Measurements from ENCODE around the gene KLHL29. TPM values are rescaled to one million over a fixed set of nuclear protein-coding genes. Genes with fewer than 3 reads are reported as not detected.

The KLHL29 gene
- total and polyA plus RNA-seq, 2 experiments from 2014 or later = 1.9 to 6.4 TPM

DNA sequence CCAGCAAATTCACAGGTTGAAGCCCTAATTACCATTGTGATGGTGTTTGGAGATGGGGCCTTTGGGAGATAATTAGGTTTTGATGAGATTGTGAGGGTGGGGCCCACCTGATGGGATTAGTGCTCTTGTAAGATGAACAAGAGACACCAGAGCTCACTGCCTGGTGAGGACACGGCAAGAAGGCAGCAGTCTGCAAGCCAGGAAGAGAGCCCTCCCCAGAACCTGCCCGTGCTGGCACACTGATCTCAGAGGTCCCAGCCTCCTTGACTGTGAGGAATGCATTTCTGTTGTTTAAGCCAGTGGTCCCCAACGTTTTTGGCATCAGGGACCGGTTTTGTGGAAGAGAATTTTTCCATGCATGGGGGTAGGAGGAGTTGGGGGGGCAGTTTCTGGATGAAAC is 240.7 kb downstream of the KLHL29 start:
- Histone ChIP-seq H3K36me3 (ENCODE audit: low read depth) (no peaks in the 10 kb centered on the region), H3K9me2 (ENCODE audit: insufficient read depth) (no peaks in the 10 kb centered on the region), H3K27ac (no peak overlapping the region), H3K4me2 (ENCODE audit: unreplicated experiment) (no peak overlapping the region), H2AFZ (no peak overlapping the region), H3K27me3 (replicated peaks; ENCODE audit: insufficient read depth) (no peaks in the 10 kb centered on the region), H3K4me3 (no peak overlapping the region), H3K79me2 (ENCODE audit: insufficient read depth) (no peaks in the 10 kb centered on the region), H3K9me3 (ENCODE audit: low read depth) (no peaks in the 10 kb centered on the region), H3F3A (ENCODE audit: insufficient read depth) (no peaks in the 10 kb centered on the region), H3K4me1 (ENCODE audit: insufficient read depth) (no peaks in the 10 kb centered on the region), H4K20me1 (ENCODE audit: insufficient read depth) (no peaks in the 10 kb centered on the region), H3K9ac (no peak overlapping the region)
- DNase-seq = no peak
- in situ Hi-C loops (cut with MboI) = no loop called here
- WGBS, 2 experiments (ENCODE audit: low coverage in 1 of 2, low lambda C conversion rate in 2 of 2, missing lambda C conversion rate in 2 of 2) = 84 to 87% methylated on average over 4 of the region's 4 CpGs
- no peak for TF ChIP-seq EZH2 (IDR thresholded peaks at IDR 0.05; ENCODE audit: insufficient read depth, poor library complexity, severe bottlenecking)
- TF ChIP-seq EZH2phosphoT487 (IDR thresholded peaks at IDR 0.05; ENCODE audit: insufficient read depth, low read depth) = no peak

DNA sequence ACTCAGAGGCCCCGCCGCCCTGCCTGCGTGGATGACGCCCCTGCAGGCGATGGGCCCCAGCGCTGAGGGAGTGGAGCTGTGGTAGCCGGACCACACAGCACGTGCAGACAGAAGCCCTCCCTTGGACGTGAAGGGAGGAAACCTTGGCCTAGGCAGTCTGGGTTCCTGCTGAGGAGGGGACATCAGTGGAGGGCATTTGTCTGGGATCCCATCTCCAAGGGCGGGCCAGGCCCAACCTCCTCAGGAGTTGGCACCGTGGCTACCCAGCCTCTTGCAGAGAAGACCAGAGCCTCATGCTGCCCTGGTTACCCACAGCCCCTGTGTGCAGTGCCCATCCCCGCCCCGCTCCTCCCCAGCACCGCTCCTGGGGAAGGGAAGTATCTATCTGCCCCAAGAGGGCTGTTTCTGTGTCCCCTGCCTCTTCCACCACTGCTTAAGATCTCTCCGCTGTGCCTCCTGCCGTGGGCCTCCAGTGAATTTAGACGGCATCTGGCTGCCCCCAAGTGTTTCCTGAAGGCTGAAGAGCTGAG is 241.8 kb downstream of the KLHL29 start:
- WGBS, 2 experiments (ENCODE audit: low coverage in 1 of 2, low lambda C conversion rate in 2 of 2, missing lambda C conversion rate in 2 of 2) = 90 to 92% methylated on average over 17 of the region's 17 CpGs
- no peaks in the 10 kb centered on the region for H3K36me3 ChIP-seq (ENCODE audit: low read depth)

DNA sequence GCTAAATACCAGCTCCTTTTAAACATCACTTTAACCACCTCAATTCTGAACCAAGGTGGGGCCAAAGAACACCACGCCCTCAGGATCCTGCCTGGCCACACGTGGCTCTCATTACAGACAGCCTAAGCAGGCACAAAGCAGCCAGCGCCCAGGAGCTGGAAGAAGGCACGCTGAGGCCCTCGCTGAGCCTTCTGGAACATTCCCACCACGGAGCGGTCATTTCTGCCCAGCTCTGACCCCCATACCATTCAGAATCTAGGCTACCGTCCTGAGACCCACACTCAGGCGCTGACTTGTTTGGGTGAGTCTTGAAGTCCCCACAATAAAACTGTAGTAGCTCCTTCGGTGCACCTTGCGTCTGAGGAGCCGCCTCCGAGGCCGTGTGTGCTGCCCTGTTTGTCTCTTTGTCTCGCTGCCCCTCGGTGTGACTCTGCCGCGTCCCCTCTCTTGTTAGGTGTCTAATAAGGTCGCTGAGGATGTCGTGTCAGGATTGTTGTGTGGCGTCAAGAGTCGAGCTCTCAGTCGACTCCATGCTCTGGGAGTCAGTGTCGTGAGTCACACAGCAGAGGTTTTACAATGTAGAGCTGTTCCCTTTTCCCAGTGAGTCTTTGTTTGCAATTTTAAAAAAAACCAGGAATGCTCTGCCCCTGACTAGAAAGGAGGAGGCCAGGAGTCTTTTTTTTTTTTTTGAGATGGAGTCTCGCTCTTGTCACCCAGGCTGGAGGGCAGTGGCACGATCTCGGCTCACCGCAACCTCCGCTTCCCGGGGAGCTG is 242.4 kb downstream of the KLHL29 start:
- Histone ChIP-seq H3K36me3 (ENCODE audit: low read depth) (no peaks in the 10 kb centered on the region), H3F3A (ENCODE audit: insufficient read depth) (no peaks in the 10 kb centered on the region), H3K79me2 (ENCODE audit: insufficient read depth) (no peaks in the 10 kb centered on the region), H3K4me2 (ENCODE audit: unreplicated experiment) (no peak overlapping the region), H3K27me3 (replicated peaks; ENCODE audit: insufficient read depth) (no peaks in the 10 kb centered on the region), H3K9me2 (ENCODE audit: insufficient read depth) (no peaks in the 10 kb centered on the region), H2AFZ (no peak overlapping the region), H3K4me3 (no peak overlapping the region), H3K9me3 (ENCODE audit: low read depth) (no peaks in the 10 kb centered on the region), H3K9ac (no peak overlapping the region), H3K27ac (no peak overlapping the region), H3K4me1 (ENCODE audit: insufficient read depth) (no peaks in the 10 kb centered on the region), H4K20me1 (ENCODE audit: insufficient read depth) (no peaks in the 10 kb centered on the region)
- in situ Hi-C loops (cut with MboI) = no loop called here
- DNase-seq = no peak
- WGBS, 2 experiments (ENCODE audit: low coverage in 1 of 2, low lambda C conversion rate in 2 of 2, missing lambda C conversion rate in 2 of 2) = 81 to 82% methylated on average over 26 to 30 of the region's 30 CpGs
- TF ChIP-seq EZH2phosphoT487 (IDR thresholded peaks at IDR 0.05; ENCODE audit: insufficient read depth, low read depth) (no peak), EZH2 (IDR thresholded peaks at IDR 0.05; ENCODE audit: insufficient read depth, poor library complexity, severe bottlenecking) (no peak)

More for the DNA sequence above, 241.8 kb downstream of the KLHL29 start:
- no peaks in the 10 kb centered on the region for H3K27me3 ChIP-seq (replicated peaks; ENCODE audit: insufficient read depth)
- H3K9me2 ChIP-seq (ENCODE audit: insufficient read depth) = no peaks in the 10 kb centered on the region
- DNase-seq = no peak
- H3F3A ChIP-seq (ENCODE audit: insufficient read depth) = no peaks in the 10 kb centered on the region
- no peak overlapping the region for H3K4me2 ChIP-seq (ENCODE audit: unreplicated experiment)
- no peak overlapping the region for H3K4me3 ChIP-seq
- no peaks in the 10 kb centered on the region for H3K9me3 ChIP-seq (ENCODE audit: low read depth)
- H4K20me1 ChIP-seq (ENCODE audit: insufficient read depth) = no peaks in the 10 kb centered on the region
- in situ Hi-C loops (cut with MboI) = no loop called here
- no peaks in the 10 kb centered on the region for H3K4me1 ChIP-seq (ENCODE audit: insufficient read depth)
- H3K9ac ChIP-seq = no peak overlapping the region
- TF ChIP-seq EZH2phosphoT487 (IDR thresholded peaks at IDR 0.05; ENCODE audit: insufficient read depth, low read depth) = no peak
- TF ChIP-seq EZH2 (IDR thresholded peaks at IDR 0.05; ENCODE audit: insufficient read depth, poor library complexity, severe bottlenecking) = no peak
- H2AFZ ChIP-seq = no peak overlapping the region
- H3K27ac ChIP-seq = no peak overlapping the region
- no peaks in the 10 kb centered on the region for H3K79me2 ChIP-seq (ENCODE audit: insufficient read depth)

DNA sequence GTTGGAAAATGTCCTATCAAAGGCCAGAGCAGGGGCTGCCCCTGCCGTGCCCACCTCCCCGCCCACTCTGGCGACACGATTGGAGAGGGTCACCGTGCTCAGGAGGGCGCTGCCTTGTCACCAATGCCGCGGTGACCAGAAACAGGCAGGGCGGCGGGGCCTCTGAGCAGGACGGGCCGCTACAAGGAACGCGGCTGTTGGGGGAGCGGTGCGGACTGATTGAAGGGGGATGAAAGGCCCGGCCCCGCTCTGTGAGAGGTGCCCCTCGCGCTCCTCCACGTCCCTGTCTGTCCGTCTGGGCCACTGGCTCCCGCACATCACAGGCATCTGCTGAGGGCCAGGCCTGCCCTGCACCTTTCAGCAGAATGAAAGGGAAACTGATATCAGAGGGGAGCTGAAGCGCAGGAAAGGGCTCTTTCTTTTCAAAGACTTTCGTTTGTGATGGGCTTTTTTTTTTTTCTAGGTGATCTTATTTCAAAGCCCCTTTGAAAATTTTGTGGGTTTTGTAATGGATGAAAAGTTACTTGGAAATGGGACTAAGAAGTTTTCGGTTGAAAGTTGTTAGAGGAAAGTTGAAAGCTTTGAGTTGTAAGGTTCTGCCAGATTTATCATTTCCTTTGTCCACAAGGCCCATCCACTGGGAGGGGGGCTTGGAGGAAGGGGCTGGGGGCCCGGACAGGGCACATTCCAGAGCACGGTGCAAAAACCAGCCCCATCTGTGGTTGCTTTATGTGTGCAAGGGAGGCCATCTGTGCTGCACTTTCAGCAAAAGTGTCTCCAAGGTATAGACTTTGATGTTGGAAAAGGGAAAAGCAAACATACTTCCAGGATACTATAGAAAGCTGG is 244.2 kb downstream of the KLHL29 start:
- H2AFZ ChIP-seq = no peak overlapping the region
- in situ Hi-C loops (cut with MboI) = no loop called here
- no peak for DNase-seq

More for the DNA sequence above, 244.2 kb downstream of the KLHL29 start:
- H4K20me1 ChIP-seq (ENCODE audit: insufficient read depth) = no peaks in the 10 kb centered on the region
- no peaks in the 10 kb centered on the region for H3K79me2 ChIP-seq (ENCODE audit: insufficient read depth)
- TF ChIP-seq EZH2 (IDR thresholded peaks at IDR 0.05; ENCODE audit: insufficient read depth, poor library complexity, severe bottlenecking) (no peak), EZH2phosphoT487 (IDR thresholded peaks at IDR 0.05; ENCODE audit: insufficient read depth, low read depth) (no peak)
- no peaks in the 10 kb centered on the region for H3K4me1 ChIP-seq (ENCODE audit: insufficient read depth)
- H3K4me3 ChIP-seq = no peak overlapping the region
- no peaks in the 10 kb centered on the region for H3F3A ChIP-seq (ENCODE audit: insufficient read depth)
- no peak overlapping the region for H3K9ac ChIP-seq
- no peak overlapping the region for H3K27ac ChIP-seq
- H3K4me2 ChIP-seq (ENCODE audit: unreplicated experiment) = no peak overlapping the region
- H3K9me2 ChIP-seq (ENCODE audit: insufficient read depth) = no peaks in the 10 kb centered on the region
- H3K36me3 ChIP-seq (ENCODE audit: low read depth) = no peaks in the 10 kb centered on the region
- WGBS, 2 experiments (ENCODE audit: low coverage in 1 of 2, low lambda C conversion rate in 2 of 2, missing lambda C conversion rate in 2 of 2) = 90 to 93% methylated on average over 26 to 28 of the region's 28 CpGs
- no peaks in the 10 kb centered on the region for H3K9me3 ChIP-seq (ENCODE audit: low read depth)
- no peaks in the 10 kb centered on the region for H3K27me3 ChIP-seq (replicated peaks; ENCODE audit: insufficient read depth)

All from GM23248 (cell line).